GM19240 (cell line): ENCODE results near the gene FMN1.
A peak's percentile ranks its signal among the peaks of the same experiment; 100 is the strongest.

ENCODE experiments used
- DNase-seq: peaks from one replicate; pipeline ENCODE4 v3.0.0; 2011; ENCODE audit warnings: low spot score; ENCODE audit not compliant: insufficient read length

FMN1 gene

DNA sequence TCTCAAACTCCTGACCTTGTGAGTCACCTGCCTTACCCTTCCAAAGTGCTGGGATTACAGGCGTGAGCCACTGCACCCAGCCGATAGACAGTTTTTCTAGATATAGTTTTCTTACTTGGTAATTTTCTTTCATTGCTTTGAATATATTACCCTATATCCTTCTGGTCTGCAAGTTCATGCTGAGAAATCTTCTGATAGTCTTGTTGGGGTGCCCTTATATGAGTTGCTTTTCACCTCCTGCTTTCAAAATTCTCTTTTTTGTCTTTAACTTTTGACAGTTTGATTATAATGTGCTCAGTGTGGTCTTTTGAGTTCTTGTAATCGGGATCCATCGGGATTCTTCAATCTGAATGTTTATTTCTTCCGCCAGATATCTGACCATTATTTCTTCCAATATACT, 259.4 kb downstream of the FMN1 start:
- DNase-seq, result no peak

DNA sequence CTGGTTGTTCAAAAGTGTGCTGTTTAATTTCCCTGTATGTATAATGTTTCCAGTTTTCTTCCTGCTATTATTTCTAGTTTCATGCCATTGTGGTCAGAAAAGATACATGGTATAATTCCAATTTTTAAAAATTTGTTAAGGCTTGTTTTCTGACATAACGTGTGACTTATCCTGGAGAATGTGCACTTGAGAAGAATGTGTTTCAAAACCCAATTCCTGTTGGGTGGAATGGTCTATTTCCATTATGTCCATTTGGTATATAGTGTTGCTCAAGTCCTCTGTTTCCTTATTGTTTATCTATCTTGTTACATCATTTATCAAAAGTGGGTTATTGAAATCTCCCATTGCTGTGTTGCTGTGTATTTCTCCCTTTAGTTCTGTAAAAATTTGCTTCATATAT, 261.3 kb downstream of the FMN1 start:
- no peak for DNase-seq

DNA sequence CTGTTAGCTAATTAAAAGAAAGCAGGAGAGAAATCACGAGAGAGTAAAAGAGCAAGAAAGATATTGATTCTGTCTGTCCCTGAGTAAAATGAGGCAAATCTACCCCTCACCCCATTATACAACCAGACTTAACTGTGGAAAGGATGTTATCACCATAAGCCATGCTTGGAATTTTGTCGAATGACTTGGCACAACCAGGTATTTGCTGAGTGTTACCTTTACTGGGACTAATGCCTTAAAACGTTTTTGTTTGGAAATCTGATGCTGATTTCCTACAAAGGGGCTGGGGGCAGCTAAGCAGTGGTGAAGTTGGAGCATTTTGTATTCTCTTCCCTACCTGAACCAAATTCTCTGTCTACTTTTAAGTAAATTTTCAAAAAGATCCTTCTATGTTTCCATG, 265.6 kb downstream of the FMN1 start:
- DNase-seq, result no peak

DNA sequence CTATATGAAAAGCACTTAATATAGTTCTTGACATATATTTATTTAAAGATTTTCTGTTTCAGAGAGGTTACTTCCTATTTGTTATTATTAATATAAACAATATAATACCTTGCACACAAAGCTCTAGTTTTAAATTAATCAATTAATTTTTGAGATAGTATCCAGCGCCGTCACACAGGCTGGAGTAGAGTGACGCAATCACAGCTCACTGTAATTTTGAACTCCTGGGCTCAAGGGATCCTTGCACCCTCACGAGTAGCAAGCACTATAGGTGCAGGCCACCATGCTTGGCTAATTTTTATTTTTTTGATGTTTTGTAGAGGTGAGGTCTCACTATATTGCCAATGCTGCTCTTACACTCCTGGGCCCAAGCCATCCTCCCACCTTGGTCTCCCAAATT, 267.4 kb downstream of the FMN1 start:
- DNase-seq, result no peak

DNA sequence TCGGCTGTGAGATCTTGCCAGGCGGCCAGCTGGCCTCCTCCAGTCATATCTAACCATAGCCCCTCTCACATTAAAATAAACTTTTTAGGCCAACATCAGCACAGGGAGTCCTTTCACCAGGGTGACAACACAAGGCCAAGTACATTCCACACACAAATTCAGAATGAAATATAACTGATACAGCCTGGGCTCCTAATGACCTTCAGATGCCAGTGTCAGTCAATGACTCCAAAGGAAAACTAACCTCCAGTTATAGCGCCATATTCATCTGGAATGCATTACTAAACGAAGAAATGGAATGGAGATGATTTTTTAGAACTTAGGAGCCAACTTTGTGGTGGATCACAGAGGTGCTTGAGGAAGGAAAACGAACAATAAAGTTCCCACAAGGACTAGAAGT, 271.3 kb downstream of the FMN1 start:
- DNase-seq, result no peak

DNA sequence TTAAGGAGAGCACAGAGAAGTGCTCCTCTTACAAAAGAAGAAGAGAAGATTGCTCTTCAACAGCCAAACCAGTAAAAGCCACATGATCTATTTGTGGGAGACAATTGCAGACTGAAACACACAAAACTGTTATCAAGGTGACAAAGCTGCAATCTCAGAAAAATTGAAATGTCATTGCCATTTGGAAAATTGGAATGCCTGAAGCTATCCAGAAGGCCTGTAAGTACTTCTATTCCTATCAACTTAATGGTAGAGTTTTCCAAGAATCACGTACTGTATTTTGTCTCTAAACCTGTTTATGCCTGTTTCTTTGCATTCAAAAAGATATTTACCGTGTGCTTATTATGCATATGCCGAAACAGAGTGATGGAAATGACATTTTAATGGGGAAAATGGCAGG, 272.0 kb downstream of the FMN1 start:
- no peak for DNase-seq

DNA sequence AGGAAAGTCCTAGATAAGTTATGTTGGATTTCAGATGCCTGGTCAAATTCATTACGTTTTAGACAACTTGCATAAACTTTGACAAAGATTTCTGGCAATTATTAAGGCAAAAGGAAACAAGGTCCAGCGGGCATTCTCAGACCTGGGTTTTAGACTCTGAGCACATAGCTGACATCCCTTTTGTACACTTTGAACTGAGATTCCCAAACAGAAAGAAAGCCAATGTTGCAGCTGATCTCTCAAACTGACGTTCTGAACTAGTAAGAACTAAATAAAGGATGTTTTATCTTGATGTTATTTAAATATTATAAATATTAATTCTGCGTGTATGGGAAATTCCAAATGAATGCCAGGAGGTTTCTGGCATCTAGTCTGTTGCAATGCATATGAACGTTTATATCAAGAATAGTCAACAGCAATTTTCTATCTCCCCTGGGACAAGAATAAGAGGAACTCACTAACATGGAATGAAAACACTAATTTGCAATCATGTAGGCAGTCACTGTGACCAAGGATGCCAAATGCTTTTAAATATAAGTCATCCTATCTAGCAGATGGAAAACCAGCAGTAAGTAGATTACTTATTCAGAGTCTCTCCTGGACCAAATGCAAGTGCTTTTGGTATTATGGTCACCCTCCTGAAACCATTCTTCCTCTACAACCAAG, 274.6 kb downstream of the FMN1 start:
- no peak for DNase-seq

DNA sequence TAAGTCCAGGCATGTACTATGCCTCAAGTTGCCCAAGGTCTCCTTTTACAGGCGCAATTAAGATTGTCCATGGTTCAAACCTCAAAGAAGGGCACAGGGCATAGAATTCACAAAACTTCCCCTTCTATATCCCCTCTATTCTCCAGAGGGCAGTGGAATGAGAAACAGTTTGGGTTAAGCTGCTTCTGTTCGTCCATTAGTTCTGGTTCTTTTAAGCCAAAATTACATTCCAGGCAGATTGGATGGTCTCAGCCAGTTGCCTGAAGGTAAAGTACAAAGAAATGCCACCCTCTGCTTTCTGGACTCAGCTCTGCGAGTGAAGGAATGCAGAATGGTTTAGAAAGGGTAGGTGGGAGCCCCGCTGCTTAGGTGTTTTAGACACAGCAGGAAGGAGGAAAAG, 276.0 kb downstream of the FMN1 start:
- no peak for DNase-seq

DNA sequence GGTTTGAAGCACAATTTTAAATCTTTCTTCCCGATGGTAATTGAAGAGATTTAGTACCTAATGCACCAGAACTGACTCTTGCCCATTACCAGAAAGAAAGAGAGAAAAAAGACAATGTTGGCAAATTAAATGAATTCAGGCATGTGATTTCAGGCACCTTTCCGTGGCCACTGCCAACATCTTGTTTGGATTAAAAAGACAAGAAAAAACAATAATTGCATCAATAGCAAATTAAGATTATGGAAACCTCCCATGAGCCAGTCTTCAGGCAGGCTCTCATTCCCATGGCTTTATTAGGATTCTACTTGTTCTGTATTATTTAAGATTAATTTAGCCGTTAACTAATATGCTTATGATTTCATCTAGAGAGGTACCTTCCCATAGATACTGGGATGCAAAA, 283.7 kb downstream of the FMN1 start:
- DNase-seq, result no peak

DNA sequence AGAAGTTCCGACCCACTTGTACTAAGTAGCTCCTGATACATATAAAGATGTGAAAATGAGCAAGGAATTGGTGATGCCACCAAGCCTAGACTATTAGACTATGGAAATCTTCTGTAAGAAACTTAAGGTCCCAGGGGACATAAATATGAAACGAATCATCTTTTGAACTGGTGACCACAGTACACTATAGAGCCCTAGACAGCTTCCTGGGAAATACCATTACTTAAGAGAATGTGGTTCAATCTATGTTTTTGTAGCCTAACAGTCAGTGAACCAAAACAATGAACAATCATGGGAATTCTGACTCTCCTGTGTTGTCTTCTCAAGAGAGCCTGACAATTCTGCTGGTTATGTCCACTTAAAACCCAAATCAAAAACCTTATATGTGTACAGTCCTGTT, 285.1 kb downstream of the FMN1 start:
- DNase-seq, result no peak

DNA sequence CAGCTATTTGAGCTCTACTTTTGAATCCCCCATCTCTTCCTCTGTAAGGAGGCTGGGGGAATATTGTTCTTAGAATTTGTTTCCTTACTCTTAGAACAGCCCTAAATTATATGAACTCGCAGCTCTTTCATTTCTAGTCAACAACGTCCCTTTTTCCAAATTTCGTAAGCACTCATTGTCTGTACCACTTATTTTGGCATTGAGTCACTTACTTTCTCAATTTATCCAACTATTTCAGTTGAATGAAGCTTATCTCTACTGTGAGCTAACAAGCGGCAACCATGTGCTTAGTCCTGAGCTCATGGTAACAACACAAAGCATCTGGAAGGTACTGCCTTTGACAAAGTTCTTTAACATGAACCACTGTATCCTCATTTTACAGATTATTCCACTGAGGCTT, 285.6 kb downstream of the FMN1 start:
- DNase-seq, result no peak

DNA sequence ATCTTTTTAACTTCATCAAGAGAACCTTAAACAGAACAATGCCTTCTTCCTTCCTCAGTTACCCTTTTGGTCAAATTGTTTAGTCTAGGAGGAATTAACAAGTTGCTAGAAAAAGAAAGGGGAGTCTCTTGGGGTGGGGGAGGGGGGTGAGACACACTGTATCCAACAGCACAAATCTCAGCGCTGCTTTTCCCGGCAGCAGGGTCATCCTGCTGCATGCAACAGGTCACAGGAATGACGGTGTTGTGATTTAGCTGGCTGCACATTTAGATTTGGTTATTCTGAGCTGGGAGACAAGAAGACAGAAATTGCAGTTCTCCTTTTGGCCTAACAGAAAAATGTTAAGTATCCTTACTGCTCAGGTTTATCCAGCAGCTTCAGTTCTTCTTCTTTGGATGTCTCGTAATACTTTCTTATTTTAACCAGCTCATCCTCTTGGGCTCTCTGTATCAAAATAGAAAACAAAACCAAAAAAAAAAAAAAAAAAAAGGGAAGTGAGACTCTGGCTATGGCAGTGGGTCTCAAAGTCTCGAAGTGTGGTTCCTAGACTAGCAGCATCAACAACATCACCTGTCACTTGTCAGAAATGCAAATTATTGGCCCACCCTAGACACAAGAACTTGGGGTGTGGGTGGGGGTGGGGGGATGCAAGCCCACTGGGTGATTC, 286.2 kb downstream of the FMN1 start:
- peak; percentile 37 for DNase-seq

DNA sequence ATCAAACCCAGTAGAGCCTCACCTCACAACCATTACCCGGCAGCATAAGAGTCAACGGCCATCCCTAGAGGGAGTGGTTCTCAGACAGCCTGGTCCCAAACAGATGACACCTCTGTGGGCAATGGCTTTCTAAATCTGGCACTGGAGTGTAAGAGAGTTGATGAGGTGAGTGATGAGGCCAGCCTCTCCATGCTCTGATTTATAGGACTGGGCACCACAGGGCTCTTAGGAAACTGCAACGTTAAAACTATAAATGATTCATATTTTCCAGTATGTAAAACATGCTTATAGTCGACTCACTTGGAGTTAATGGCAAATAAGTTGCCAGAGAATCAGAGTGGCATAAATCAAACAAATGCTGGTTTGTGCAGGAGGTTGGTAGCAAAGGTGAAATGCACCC, 289.0 kb downstream of the FMN1 start:
- no peak for DNase-seq

DNA sequence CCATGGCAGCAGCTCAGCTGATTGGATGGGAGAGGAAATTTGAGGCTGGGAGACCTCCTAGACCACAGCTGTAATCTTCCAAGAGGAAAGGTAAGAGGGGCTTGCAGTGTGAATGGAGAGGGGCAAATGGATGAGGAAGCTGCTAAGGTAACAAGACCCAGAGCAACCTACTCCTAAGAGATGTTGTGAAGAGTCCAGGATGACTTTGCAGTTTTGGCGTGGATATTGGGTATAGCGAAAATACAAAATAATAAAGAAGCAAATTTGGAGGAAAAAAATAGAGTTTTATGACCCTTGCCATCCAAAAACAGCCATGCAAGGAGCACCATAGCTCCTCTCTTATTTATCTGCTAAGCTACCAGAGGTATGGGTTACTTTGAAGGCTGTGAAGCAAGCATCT, 290.1 kb downstream of the FMN1 start:
- no peak for DNase-seq

DNA sequence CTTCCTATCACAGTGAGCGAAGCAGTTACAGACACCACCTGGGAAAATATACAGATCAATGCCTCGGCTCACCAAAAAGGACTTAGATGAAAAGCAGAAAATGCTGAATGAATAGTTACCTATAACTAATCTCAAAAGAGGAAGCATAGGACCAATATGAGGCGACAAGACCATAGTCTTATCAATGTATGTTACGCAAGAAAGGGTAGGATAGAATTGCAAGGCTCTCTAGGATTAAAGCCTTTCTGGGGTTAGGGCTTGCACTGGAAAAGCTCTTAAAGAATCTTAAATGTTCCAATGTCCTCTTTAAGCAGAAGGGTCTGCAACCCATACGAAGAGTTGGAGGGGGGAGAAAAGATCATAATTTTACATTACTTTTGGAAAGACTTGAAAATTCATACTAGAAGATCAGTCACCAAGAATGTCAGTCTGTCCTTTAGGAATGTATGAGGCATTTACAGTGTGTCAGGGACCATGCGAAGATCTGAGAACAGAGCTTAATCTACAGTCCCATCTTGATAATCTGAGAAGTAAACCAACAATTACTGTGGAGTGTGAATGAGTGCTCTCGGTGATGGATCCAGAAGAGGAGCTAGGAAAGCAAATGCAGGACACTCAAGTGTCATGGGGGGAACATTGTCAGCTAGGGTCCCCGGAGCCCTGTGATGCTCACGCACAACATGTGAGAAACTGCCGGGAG, 290.8 kb downstream of the FMN1 start:
- no peak for DNase-seq

DNA sequence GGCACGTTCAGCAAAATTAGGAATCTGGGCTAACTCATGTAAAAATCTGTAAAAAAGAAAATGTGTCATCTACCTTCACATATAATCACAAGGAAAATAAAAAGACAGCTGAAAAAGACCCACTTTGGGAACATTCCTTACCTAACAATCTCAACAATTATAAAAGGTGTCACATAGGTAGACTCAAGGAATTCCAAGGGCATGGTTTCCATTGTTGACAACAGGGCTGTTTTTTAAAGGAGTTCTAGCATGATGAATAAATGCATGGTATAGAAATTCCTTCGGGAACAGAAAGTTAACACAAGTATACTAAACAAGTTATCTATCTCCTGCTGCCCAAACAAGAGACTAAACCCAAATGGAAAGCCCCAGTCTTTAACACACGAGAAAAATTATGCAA, 292.5 kb downstream of the FMN1 start:
- DNase-seq, result no peak

DNA sequence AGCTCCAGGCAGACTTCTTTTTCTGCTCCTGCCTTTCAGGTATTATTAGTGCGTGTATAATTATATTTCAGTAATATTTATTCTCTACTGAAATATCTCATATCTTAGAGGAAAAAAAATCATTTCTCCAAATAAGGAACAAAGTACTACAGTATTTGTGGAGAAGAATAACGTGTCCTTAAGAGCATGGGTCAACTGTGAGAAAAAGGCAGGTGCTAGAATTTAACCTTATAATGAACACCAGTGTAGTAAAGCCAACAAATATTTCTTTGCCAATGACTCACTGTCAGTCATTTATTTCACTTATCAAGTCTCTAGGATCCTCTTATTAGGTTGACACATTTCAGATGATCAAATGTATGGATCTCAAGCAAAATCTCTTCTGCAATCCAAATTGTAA, 293.3 kb downstream of the FMN1 start:
- no peak for DNase-seq

DNA sequence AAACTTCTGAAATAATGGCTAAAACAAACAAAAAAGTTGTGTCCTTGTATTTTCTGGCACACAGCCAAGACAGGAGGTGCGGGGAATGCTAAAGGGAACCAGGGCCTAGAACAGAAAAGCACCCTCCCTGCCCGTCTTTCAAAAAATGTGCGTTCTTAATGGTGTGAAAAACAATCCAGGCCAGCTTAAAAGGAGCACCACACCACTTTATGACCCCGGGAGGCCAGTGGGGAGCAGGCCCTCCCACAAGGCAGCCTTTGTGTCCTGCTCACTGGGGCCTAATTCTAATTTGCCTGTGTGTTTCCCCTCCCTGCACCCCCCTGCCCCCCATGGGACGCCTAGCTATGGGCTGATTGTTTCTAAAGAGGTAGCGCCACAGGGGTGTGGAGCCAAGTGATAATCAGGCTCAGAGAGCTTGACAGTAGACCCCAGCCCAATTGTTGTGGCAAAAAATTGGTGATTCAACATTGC, 295.4 kb downstream of the FMN1 start:
- DNase-seq, result no peak

DNA sequence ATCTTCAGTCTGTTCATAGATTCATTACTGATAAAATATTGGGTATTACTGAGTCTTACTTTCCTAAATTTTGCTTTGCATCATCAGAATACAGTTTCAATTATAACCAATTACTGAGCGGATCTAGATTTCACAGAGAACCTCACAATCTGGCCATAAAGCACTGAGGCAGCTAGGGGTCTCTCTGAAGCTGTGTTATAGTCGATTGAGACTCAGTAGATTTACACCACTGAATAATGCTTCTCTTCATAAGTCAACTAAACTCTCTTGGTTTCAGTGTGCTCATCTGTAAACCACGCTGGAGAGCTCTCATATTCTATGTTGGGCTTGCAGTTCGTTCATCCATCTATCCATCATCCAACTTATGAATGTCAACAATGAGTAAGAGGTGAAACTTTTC, 296.1 kb downstream of the FMN1 start:
- no peak for DNase-seq

DNA sequence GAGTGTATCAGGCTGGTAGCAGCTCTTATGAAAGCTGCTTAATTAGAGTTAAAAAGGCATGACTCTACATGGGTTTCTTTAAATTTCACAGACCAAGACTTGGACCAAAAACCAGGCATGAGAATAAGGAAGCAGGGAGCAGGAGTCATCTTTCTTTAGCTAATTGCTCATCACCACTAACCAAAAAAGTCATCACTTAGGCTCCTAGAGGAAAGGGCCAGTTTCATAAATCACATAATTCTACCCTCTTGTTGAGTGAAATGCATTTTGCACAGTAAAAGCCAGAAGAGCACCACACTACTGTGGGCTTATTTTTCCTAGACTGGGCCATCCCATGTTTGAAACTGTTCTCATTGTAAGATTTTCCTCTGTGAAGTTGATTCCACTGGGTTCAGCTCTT, 301.1 kb downstream of the FMN1 start:
- no peak for DNase-seq

DNA sequence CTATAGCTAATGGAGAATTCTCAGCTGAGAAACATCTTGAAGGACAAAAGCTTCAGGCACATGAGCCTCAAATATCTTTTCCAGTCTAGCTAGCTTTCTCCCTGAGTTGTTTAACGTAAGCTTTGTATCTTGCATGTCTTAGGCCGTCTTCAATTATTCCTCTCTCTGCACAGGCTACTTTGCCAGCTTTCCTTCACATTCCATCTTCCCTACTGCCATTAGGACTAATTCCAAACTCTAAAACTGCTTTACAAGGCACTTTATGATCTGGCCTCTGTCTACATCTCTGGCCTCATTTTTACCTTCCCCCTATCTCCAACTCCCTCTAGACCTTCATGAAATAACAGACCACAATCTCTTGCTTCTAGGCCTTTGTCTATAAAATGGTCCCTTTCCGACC, 305.3 kb downstream of the FMN1 start:
- DNase-seq, result no peak

DNA sequence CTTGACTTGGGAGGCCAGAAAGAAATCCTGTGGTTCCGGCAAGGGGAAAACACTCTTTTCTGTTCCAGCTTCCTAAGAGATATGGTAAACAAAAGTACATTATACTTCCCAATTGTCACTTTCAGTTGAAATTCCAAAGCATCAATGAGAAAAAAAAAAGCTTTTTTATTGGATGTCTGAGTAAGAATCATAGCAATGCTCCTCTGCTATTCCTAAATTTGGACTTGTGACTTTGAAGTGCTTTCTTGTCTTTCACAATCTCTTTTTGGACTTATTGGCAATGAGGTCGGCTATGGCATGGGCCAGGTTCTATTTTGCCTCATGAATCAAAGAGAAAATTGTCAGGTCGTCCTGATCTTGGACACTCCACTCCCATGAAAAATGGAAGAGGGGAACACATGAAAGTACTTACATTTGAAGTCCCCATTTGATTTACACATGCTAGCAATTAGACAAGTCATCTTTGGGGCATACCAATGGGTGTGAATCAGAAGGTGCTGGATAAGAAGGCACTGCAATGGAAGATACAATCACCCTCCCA, 306.2 kb downstream of the FMN1 start:
- DNase-seq, result no peak

DNA sequence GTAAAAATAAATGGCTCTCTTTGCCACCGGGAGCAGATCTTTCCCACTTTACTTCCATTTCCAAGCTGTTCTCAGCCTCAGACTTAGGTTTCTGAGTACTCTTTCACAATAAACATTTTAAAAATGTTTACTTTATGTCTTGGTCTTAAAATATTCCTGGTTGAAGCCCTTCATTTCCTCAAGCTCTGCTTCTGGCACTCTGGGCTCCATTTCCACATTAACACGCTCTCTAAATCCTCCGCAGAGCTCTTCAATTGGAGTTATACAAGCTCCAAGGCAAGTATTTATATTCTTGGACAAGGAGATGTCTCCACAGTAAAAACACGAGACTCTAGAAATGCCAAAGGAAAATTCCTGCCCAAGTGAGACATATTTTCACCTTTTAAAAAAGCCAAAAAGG, 307.4 kb downstream of the FMN1 start:
- DNase-seq, result no peak
